Measurements from ENCODE around the gene AUTS2.

DNA sequence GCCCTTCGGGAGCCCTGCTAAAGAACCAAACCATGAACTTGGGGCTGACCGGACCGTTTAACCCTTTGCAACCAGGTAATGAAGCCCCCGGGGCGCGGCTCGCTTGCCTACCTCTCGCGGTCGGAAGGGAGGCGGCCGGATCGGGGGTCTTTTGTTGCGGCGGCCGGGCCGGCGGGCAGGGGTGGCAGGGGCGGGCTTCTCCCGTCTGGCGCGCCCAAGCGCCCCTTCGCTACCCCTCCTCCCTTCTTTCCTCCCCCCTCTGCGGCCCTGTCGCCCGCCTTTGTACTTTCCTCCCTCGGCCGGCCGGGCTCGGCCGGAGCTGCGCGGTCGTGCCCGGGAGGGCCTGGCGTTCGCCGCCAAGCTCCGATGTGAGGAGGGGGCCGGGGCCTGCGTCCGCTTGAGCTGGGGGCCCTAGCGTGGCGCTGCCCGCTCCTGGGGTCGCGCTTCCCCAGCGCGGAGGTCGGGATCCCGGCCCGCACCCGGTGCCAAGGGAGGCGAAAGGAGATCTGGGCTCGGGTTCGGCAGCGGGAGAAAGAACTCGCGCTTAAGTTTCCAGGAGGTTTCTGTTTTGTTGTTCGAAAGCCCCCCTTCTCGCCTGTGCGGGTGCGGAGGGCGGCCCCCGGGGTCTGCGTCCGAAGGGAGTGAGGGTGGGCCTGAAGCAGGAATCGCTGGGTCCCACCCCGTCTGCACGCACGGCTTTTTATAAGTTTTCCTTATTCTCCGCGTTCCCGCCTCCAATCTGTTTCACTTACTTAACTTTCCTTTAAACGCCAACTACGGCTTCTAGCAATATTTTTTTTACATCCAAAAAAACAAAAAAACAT, 1096.9 kb downstream of the AUTS2 start:
- TF ChIP-seq CBX8 (IDR thresholded peaks at IDR 0.05; ENCODE audit: borderline replicate concordance, low read depth, low read length) (no peak), RAD21 (IDR thresholded peaks at IDR 0.05 in 1 of 2, conservative IDR thresholded peaks at IDR 0.05 in 1 of 2; ENCODE audit: low read depth in 2 of 2, low read length in 2 of 2) (no peak), POLR2A (IDR thresholded peaks at IDR 0.05; ENCODE audit: control extremely low read depth in 1 of 2, low read depth in 2 of 2, low read length in 2 of 2) (peak; percentile 1 to 25; a peak in 1 of 3 replicates), SIN3A (conservative IDR thresholded peaks at IDR 0.05 in 1 of 2, IDR thresholded peaks at IDR 0.05 in 1 of 2; ENCODE audit: low read depth in 1 of 2, low read length in 2 of 2) (peak in 1 of 2 experiments; percentile 23; a peak in 1 of 4 replicates), SRF (IDR thresholded peaks at IDR 0.05; ENCODE audit: low read depth, low read length) (no peak), JUN (IDR thresholded peaks at IDR 0.05; ENCODE audit: low read depth, low read length) (no peak), PHF8 (conservative IDR thresholded peaks at IDR 0.05; ENCODE audit: low read depth, low read length) (no peak)
- TF ChIP-seq, protein P1, sequence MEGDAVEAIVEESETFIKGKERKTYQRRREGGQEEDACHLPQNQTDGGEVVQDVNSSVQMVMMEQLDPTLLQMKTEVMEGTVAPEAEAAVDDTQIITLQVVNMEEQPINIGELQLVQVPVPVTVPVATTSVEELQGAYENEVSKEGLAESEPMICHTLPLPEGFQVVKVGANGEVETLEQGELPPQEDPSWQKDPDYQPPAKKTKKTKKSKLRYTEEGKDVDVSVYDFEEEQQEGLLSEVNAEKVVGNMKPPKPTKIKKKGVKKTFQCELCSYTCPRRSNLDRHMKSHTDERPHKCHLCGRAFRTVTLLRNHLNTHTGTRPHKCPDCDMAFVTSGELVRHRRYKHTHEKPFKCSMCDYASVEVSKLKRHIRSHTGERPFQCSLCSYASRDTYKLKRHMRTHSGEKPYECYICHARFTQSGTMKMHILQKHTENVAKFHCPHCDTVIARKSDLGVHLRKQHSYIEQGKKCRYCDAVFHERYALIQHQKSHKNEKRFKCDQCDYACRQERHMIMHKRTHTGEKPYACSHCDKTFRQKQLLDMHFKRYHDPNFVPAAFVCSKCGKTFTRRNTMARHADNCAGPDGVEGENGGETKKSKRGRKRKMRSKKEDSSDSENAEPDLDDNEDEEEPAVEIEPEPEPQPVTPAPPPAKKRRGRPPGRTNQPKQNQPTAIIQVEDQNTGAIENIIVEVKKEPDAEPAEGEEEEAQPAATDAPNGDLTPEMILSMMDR (IDR thresholded peaks at IDR 0.05; ENCODE audit: control extremely low read depth in 1 of 3, insufficient read depth in 1 of 3, low read depth in 1 of 3, low read length in 3 of 3) = no peak
- TF ChIP-seq, protein P2, sequence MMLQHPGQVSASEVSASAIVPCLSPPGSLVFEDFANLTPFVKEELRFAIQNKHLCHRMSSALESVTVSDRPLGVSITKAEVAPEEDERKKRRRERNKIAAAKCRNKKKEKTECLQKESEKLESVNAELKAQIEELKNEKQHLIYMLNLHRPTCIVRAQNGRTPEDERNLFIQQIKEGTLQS (IDR thresholded peaks at IDR 0.05; ENCODE audit: insufficient read depth, low read depth, low read length) = no peak
